CD4-positive, alpha-beta T cell (primary cell): ENCODE data around the gene AGAP1. TPM values are rescaled to one million over a fixed set of nuclear protein-coding genes. Genes with fewer than 3 reads are reported as not detected.

Experiments used
- ATAC-seq: fragments of 200-7000 bp; cut with Tn5 transposase; one replicate; pipeline ENCODE4 v1.10.0; 2022; ENCODE audit warnings: mild to moderate bottlenecking; ENCODE audit not compliant: poor library complexity
- CTCF ChIA-PET: fragments of 350-600 bp; sonication (Branson Sonifier 250); formaldehyde crosslinking; loops from one replicate; lab custom pipeline; 2021; ENCODE audit warnings: antibody characterized with exemption, inconsistent platforms; lab: Charles Lee
- POLR2A ChIA-PET: fragments of 350-600 bp; sonication (Branson Sonifier 250); formaldehyde crosslinking; loops from one replicate; lab custom pipeline; 2021; ENCODE audit warnings: antibody characterized with exemption, inconsistent platforms; lab: Charles Lee
- DNase-seq, 14 experiments: peaks; one replicate each; pipeline ENCODE4 v3.0.0-alpha.2; 2013 to 2020; ENCODE audit warnings: mixed read lengths in 2 of 14
- H3K27ac ChIP-seq, 2 donors: one replicate each; pipeline versions ENCODE4 v1.5.1 to v1.7.0; 2013; ENCODE audit warnings: low read length in 2 of 2, low read depth in 1 of 2, mild to moderate bottlenecking in 1 of 2
- H3K27me3 ChIP-seq, 2 experiments: 1 replicate in 1 of 2; 2 replicates in 1 of 2; pipeline versions ENCODE4 v1.6.1 to v1.7.0; 2013; ENCODE audit warnings: low read length in 2 of 2, control low read depth in 1 of 2, mild to moderate bottlenecking in 1 of 2, moderate library complexity in 1 of 2; ENCODE audit not compliant: insufficient read depth in 2 of 2, control insufficient read depth in 1 of 2
- H3K36me3 ChIP-seq: one replicate; pipeline ENCODE4 v1.6.1; 2013; ENCODE audit warnings: low read length, control low read depth; ENCODE audit not compliant: insufficient read depth
- H3K4me1 ChIP-seq: one replicate; pipeline ENCODE4 v1.6.1; 2013; ENCODE audit warnings: low read length, control low read depth; ENCODE audit not compliant: insufficient read depth
- H3K4me3 ChIP-seq: one replicate; pipeline ENCODE4 v1.5.1; 2013; ENCODE audit warnings: mild to moderate bottlenecking, low read length, moderate library complexity
- H3K9me3 ChIP-seq, 2 experiments: 1 replicate in 1 of 2; 2 replicates in 1 of 2; pipeline versions ENCODE4 v1.6.1 to v1.7.0; 2013; ENCODE audit warnings: low read length in 2 of 2, mild to moderate bottlenecking in 2 of 2, control low read depth in 1 of 2, moderate library complexity in 1 of 2; ENCODE audit not compliant: control insufficient read depth in 1 of 2, insufficient read depth in 1 of 2
- H3K27ac Mint-ChIP-seq: one replicate; pipeline ENCODE4 v1.8.0; 2020; ENCODE audit warnings: mixed read lengths
- H3K27me3 Mint-ChIP-seq: one replicate; pipeline ENCODE4 v1.8.0; 2021; ENCODE audit warnings: mixed read lengths
- H3K36me3 Mint-ChIP-seq: one replicate; pipeline ENCODE4 v1.8.0; 2021; ENCODE audit warnings: low read depth, mixed read lengths
- H3K4me1 Mint-ChIP-seq: one replicate; pipeline ENCODE4 v1.8.0; 2021; ENCODE audit warnings: low read depth, mixed read lengths
- H3K4me3 Mint-ChIP-seq: one replicate; pipeline ENCODE4 v1.8.0; 2020; ENCODE audit warnings: mild to moderate bottlenecking, mixed read lengths
- H3K9me3 Mint-ChIP-seq: one replicate; pipeline ENCODE4 v1.8.0; 2020; ENCODE audit warnings: mixed read lengths
- CTCF ChIP-seq: fragments of 200-600 bp; IDR thresholded peaks from one replicate; pipeline ENCODE4 v1.8.0; 2022; ENCODE audit warnings: antibody characterized with exemption, mild to moderate bottlenecking
- intact Hi-C, 2 experiments: fragments of 100-400 bp; cut with DNase I in 1 of 2; cut with micrococcal nuclease in 1 of 2; formaldehyde crosslinking; loops; one replicate each; pipeline versions ENCODE4 v1.15.1 to v1.9.0; 2023 to 2025; cut with DNase I, micrococcal nuclease
- total RNA-seq, 174 experiments: library from RNA in 2 of 174; stranded (reverse) in 2 of 174; gene quantifications; one replicate each; pipeline ENCODE4 v1.2.3 and lab custom pipeline; 2021 to 2026

The AGAP1 gene
- total RNA-seq, 2 experiments from 2014 or later, result 2.6 to 3.1 TPM

- ChIA-PET CTCF (no interaction called here), POLR2A (no interaction called here)
- no peak overlapping the region for H3K27ac ChIP-seq
- DNase-seq, result no peak
- no peaks in the 10 kb centered on the region for H3K36me3 Mint-ChIP-seq
- peaks cover 0 to 5% of the 10 kb centered on the region in 2 experiments for H3K9me3 ChIP-seq
- H3K4me1 Mint-ChIP-seq, result no peaks in the 10 kb centered on the region
- no peaks in the 10 kb centered on the region for H3K9me3 Mint-ChIP-seq
- no peak overlapping the region for H3K4me3 Mint-ChIP-seq
- TF ChIP-seq CTCF, result no peak
- ATAC-seq, result no peak
- H3K27ac Mint-ChIP-seq, result no peak overlapping the region
- H3K36me3 ChIP-seq, result no peaks in the 10 kb centered on the region
- H3K27me3 ChIP-seq, result peaks cover 0 to 2% of the 10 kb centered on the region in 2 experiments
- intact Hi-C loops, result no loop called here
- H3K4me3 ChIP-seq, result no peak overlapping the region
- peaks cover 10% of the 10 kb centered on the region for H3K27me3 Mint-ChIP-seq
- no peaks in the 10 kb centered on the region for H3K4me1 ChIP-seq
Observed at GRCh38 chr2:236086403-236086970, 592.6 kb downstream of the AGAP1 start.

GRCh38 chr2:236086971-236087465 lies 593.2 kb downstream of the AGAP1 start:
- peaks cover 9% of the 10 kb centered on the region for H3K27me3 Mint-ChIP-seq

GRCh38 chr2:236088368-236089057 lies 594.7 kb downstream of the AGAP1 start:
- TF ChIP-seq CTCF, result no peak
- Mint-ChIP-seq H3K9me3 (no peaks in the 10 kb centered on the region), H3K4me1 (no peaks in the 10 kb centered on the region), H3K36me3 (no peaks in the 10 kb centered on the region), H3K27ac (no peak overlapping the region), H3K4me3 (no peak overlapping the region), H3K27me3 (peaks cover 9% of the 10 kb centered on the region)
- POLR2A ChIA-PET, result no interaction called here
- Histone ChIP-seq H3K4me1 (no peaks in the 10 kb centered on the region), H3K4me3 (no peak overlapping the region), H3K27me3 (peaks cover 0 to 2% of the 10 kb centered on the region in 2 experiments), H3K9me3 (peaks cover 0 to 5% of the 10 kb centered on the region in 2 experiments), H3K36me3 (no peaks in the 10 kb centered on the region), H3K27ac (no peak overlapping the region)
- CTCF ChIA-PET, result no interaction called here
- intact Hi-C loops, result no loop called here
- ATAC-seq, result no peak
- no peak for DNase-seq

More at GRCh38 chr2:236086971-236087465, 593.2 kb downstream of the AGAP1 start:
- intact Hi-C loops, result no loop called here
- TF ChIP-seq CTCF, result no peak
- Histone ChIP-seq H3K9me3 (peaks cover 0 to 5% of the 10 kb centered on the region in 2 experiments), H3K36me3 (no peaks in the 10 kb centered on the region), H3K27me3 (peaks cover 0 to 2% of the 10 kb centered on the region in 2 experiments), H3K4me1 (no peaks in the 10 kb centered on the region), H3K4me3 (no peak overlapping the region), H3K27ac (no peak overlapping the region)
- H3K4me3 Mint-ChIP-seq, result no peak overlapping the region
- POLR2A ChIA-PET, result no interaction called here
- no peaks in the 10 kb centered on the region for H3K9me3 Mint-ChIP-seq
- no peaks in the 10 kb centered on the region for H3K4me1 Mint-ChIP-seq
- DNase-seq (no peak), ATAC-seq (no peak)
- no peak overlapping the region for H3K27ac Mint-ChIP-seq
- no peaks in the 10 kb centered on the region for H3K36me3 Mint-ChIP-seq
- CTCF ChIA-PET, result no interaction called here
